ENCODE measurements around the gene SLFN14. TPM values are rescaled to one million over a fixed set of nuclear protein-coding genes. Genes with fewer than 3 reads are reported as not detected.
A peak's percentile ranks its signal among the peaks of the same experiment; 100 is the strongest.
"Not testable (repeated sequence)": the region's sequence is repeated elsewhere in the genome, so short reads cannot be mapped to it uniquely, and the experiment has no call there.

The SLFN14 gene
- total RNA-seq, 1 experiment from 2014 or later: not detected

- Histone ChIP-seq H3K27me3 (no peaks in the 10 kb centered on the region), H3K9me3 (replicated peaks) (no peaks in the 10 kb centered on the region), H3K36me3 (peaks cover 3% of the 10 kb centered on the region; the same call in 1 of the 2 replicates), H3K4me1 (no peaks in the 10 kb centered on the region), H3K27ac (peak within 1 kb of the TSS; percentile 54), H3K4me3 (peak within 1 kb of the TSS; percentile 76)
- DNase-seq: peak; percentile 89 to 93
These were observed 17.7 kb upstream of the SLFN14 start, which contains the start of gene PEX12 for GRCh38 chr17:35578197-35578928. Gene PEX12 (minus strand): TSS chr17:35578571. CDS start chr17:35578021, 550 bp downstream.

- Histone ChIP-seq H3K27me3 (no peaks in the 10 kb centered on the region), H3K4me1 (no peaks in the 10 kb centered on the region), H3K4me3 (peak overlapping the region; percentile 76), H3K9me3 (replicated peaks) (no peaks in the 10 kb centered on the region), H3K27ac (peak overlapping the region; percentile 54), H3K36me3 (peaks cover 3% of the 10 kb centered on the region; the same call in 1 of the 2 replicates)
- DNase-seq: peak in 1 of 2 experiments; percentile 29
These were observed 17.2 kb upstream of the SLFN14 start for GRCh38 chr17:35577830-35578196.

GRCh38 chr17:35575759-35576158 lies 15.1 kb upstream of the SLFN14 start:
- Histone ChIP-seq H3K27me3 (no peaks in the 10 kb centered on the region), H3K9me3 (replicated peaks) (no peaks in the 10 kb centered on the region), H3K4me1 (no peaks in the 10 kb centered on the region), H3K36me3 (peaks cover 3% of the 10 kb centered on the region; the same call in 1 of the 2 replicates), H3K4me3 (no peak overlapping the region), H3K27ac (no peak overlapping the region)
- no peak for DNase-seq

- peaks cover 2% of the 10 kb centered on the region; the same call in 1 of the 2 replicates for H3K36me3 ChIP-seq
- no peak overlapping the region for H3K4me3 ChIP-seq
- DNase-seq: no peak
- H3K27me3 ChIP-seq: no peaks in the 10 kb centered on the region
- no peak overlapping the region for H3K27ac ChIP-seq
- H3K4me1 ChIP-seq: no peaks in the 10 kb centered on the region; the same call in 1 of the 2 replicates
- no peaks in the 10 kb centered on the region for H3K9me3 ChIP-seq (replicated peaks)
These were observed 8.8 kb upstream of the SLFN14 start for GRCh38 chr17:35569405-35569804.

GRCh38 chr17:35568561-35568960 lies 7.9 kb upstream of the SLFN14 start:
- Histone ChIP-seq H3K27me3 (no peaks in the 10 kb centered on the region; the same call in 1 of the 2 replicates), H3K27ac (no peak overlapping the region; the same call in 1 of the 2 replicates), H3K4me1 (no peaks in the 10 kb centered on the region; the same call in 1 of the 2 replicates), H3K4me3 (peak overlapping the region; percentile 65), H3K36me3 (no peaks in the 10 kb centered on the region), H3K9me3 (replicated peaks) (no peaks in the 10 kb centered on the region)
- peak; percentile 17 to 35 for DNase-seq

GRCh38 chr17:35566968-35567367 lies 6.3 kb upstream of the SLFN14 start:
- H3K4me3 ChIP-seq: peak overlapping the region; percentile 65
- no peak for DNase-seq

GRCh38 chr17:35563181-35563580 lies 2.6 kb upstream of the SLFN14 start:
- not testable (repeated sequence) for H3K27me3 ChIP-seq; H3K27ac ChIP-seq; H3K9me3 ChIP-seq (replicated peaks); H3K4me1 ChIP-seq; DNase-seq; H3K4me3 ChIP-seq; H3K36me3 ChIP-seq

More at GRCh38 chr17:35566968-35567367, 6.3 kb upstream of the SLFN14 start:
- Histone ChIP-seq H3K27ac (no peak overlapping the region), H3K36me3 (no peaks in the 10 kb centered on the region), H3K27me3 (no peaks in the 10 kb centered on the region; the same call in 1 of the 2 replicates), H3K4me1 (no peaks in the 10 kb centered on the region; the same call in 1 of the 2 replicates), H3K9me3 (replicated peaks) (no peaks in the 10 kb centered on the region)

GRCh38 chr17:35559495-35560210 lies 966 bp downstream of the SLFN14 start:
- no peak for DNase-seq
- Histone ChIP-seq H3K4me1 (no peaks in the 10 kb centered on the region), H3K36me3 (no peaks in the 10 kb centered on the region), H3K27me3 (peaks cover 13% of the 10 kb centered on the region), H3K9me3 (replicated peaks) (no peaks in the 10 kb centered on the region), H3K4me3 (no peak overlapping the region), H3K27ac (no peak overlapping the region)

- Histone ChIP-seq H3K9me3 (replicated peaks) (no peaks in the 10 kb centered on the region), H3K4me3 (no peak overlapping the region), H3K27me3 (peaks cover 21% of the 10 kb centered on the region), H3K36me3 (no peaks in the 10 kb centered on the region), H3K27ac (no peak overlapping the region), H3K4me1 (no peaks in the 10 kb centered on the region)
- no peak for DNase-seq
These were observed 3.3 kb downstream of the SLFN14 start for GRCh38 chr17:35557353-35557752.

- H3K9me3 ChIP-seq (replicated peaks): peaks cover 4% of the 10 kb centered on the region; the same call in 1 of the 2 replicates
These were observed 4.9 kb downstream of the SLFN14 start for GRCh38 chr17:35555691-35556090.

GRCh38 chr17:35554668-35555067 lies 6.0 kb downstream of the SLFN14 start:
- no peak overlapping the region for H3K4me3 ChIP-seq
- no peak for DNase-seq
- H3K27me3 ChIP-seq: peaks cover 36% of the 10 kb centered on the region
- no peaks in the 10 kb centered on the region for H3K4me1 ChIP-seq
- no peak overlapping the region for H3K27ac ChIP-seq
- H3K36me3 ChIP-seq: no peaks in the 10 kb centered on the region
- H3K9me3 ChIP-seq (replicated peaks): peaks cover 6% of the 10 kb centered on the region; the same call in 1 of the 2 replicates

More at GRCh38 chr17:35555691-35556090, 4.9 kb downstream of the SLFN14 start:
- H3K4me3 ChIP-seq: no peak overlapping the region
- peaks cover 26% of the 10 kb centered on the region for H3K27me3 ChIP-seq
- H3K27ac ChIP-seq: no peak overlapping the region
- H3K36me3 ChIP-seq: no peaks in the 10 kb centered on the region
- peak in 1 of 2 experiments; percentile 14 for DNase-seq
- no peaks in the 10 kb centered on the region for H3K4me1 ChIP-seq

GRCh38 chr17:35553310-35553709 lies 7.3 kb downstream of the SLFN14 start:
- Histone ChIP-seq H3K27me3 (peaks cover 42% of the 10 kb centered on the region), H3K4me3 (no peak overlapping the region), H3K36me3 (no peaks in the 10 kb centered on the region), H3K9me3 (replicated peaks) (peaks cover 6% of the 10 kb centered on the region; the same call in 1 of the 2 replicates), H3K27ac (no peak overlapping the region), H3K4me1 (no peaks in the 10 kb centered on the region)
- no peak for DNase-seq

- Histone ChIP-seq H3K4me1 (no peaks in the 10 kb centered on the region), H3K27ac (no peak overlapping the region), H3K27me3 (peaks cover 33% of the 10 kb centered on the region), H3K4me3 (no peak overlapping the region), H3K36me3 (no peaks in the 10 kb centered on the region), H3K9me3 (replicated peaks) (peaks cover 6% of the 10 kb centered on the region; the same call in 1 of the 2 replicates)
- DNase-seq: no peak
These were observed 11.6 kb downstream of the SLFN14 start for GRCh38 chr17:35548978-35549377.

- H3K27me3 ChIP-seq: peaks cover 32% of the 10 kb centered on the region
- H3K36me3 ChIP-seq: no peaks in the 10 kb centered on the region
- no peak overlapping the region for H3K4me3 ChIP-seq
- H3K27ac ChIP-seq: no peak overlapping the region
- H3K9me3 ChIP-seq (replicated peaks): peaks cover 6% of the 10 kb centered on the region; the same call in 1 of the 2 replicates
- H3K4me1 ChIP-seq: no peaks in the 10 kb centered on the region
- DNase-seq: no peak
These were observed 12.3 kb downstream of the SLFN14 start for GRCh38 chr17:35548208-35548810.
